ENCODE data around the gene VPS8.

- no peak for TF ChIP-seq PATZ1 (CRISPR knock-in tag; IDR thresholded peaks at IDR 0.05; ENCODE audit: borderline replicate concordance)
- no peak for TF ChIP-seq ISL1 (CRISPR knock-in tag; IDR thresholded peaks at IDR 0.05)
Observed at GRCh38 chr3:184804801-184805200, 7.2 kb upstream of the VPS8 start.
